Left ventricle myocardium inferior (tissue), 1 donor: ENCODE data around the gene TLX2. TPM values are rescaled to one million over a fixed set of nuclear protein-coding genes. Genes with fewer than 3 reads are reported as not detected.

Source experiments
- DNase-seq: peaks from one replicate; pipeline ENCODE4 v3.0.0-alpha.2; 2020
- H3K27ac ChIP-seq: fragments of 200-600 bp; replicated peaks from 2 replicates; pipeline ENCODE4 v1.8.0; 2021
- H3K27me3 ChIP-seq: fragments of 200-600 bp; 2 replicates; pipeline ENCODE4 v1.8.0; 2021; ENCODE audit warnings: low read depth
- H3K36me3 ChIP-seq: fragments of 200-600 bp; 2 replicates; pipeline ENCODE4 v1.8.0; 2021
- H3K4me1 ChIP-seq: fragments of 200-600 bp; 2 replicates; pipeline ENCODE4 v1.8.0; 2021
- H3K4me3 ChIP-seq: fragments of 200-600 bp; 2 replicates; pipeline ENCODE4 v1.8.0; 2021; ENCODE audit warnings: mild to moderate bottlenecking, moderate library complexity
- H3K9me3 ChIP-seq: fragments of 200-600 bp; replicated peaks from 2 replicates; pipeline ENCODE4 v1.8.0; 2021
- CTCF ChIP-seq: fragments of 200-600 bp; IDR thresholded peaks from 2 replicates; pipeline ENCODE4 v1.8.0; 2021; ENCODE audit warnings: antibody characterized with exemption, mild to moderate bottlenecking, borderline replicate concordance
- intact Hi-C: fragments of 100-400 bp; cut with micrococcal nuclease; formaldehyde crosslinking; loops from one replicate; pipeline ENCODE4 v1.11.0; 2022
- total RNA-seq: library from RNA; stranded (reverse); fragmentation: NEBNext Ultra II Directional; extraction: Animal tissue kit (Norgen Biotek cat#: 25700); gene quantifications from one replicate; pipeline ENCODE4 v1.2.1, GENCODE V29; 2021
- donor health status: DM: no; HTN: yes; CAD: no; lungs with severe emphysema.

TLX2 gene
- total RNA-seq, 1 donor from 2014 or later, result not detected

GRCh38 chr2:74486141-74486540 is 28.1 kb upstream of the TLX2 start:
- Histone ChIP-seq H3K4me1 (peaks cover 30% of the 10 kb centered on the region), H3K9me3 (no peaks in the 10 kb centered on the region), H3K36me3 (peaks cover 50% of the 10 kb centered on the region), H3K4me3 (no peak overlapping the region), H3K27me3 (no peaks in the 10 kb centered on the region), H3K27ac (no peak overlapping the region)
- DNase-seq, result no peak
- TF ChIP-seq CTCF, result no peak
- intact Hi-C loops, result loop anchor here (10.0 kb wide), 1 partner anchor 59 kb away; no protein-coding TSS in a partner anchor

GRCh38 chr2:74488643-74489481 is 25.4 kb upstream of the TLX2 start:
- intact Hi-C loops, result loop anchor here (10.0 kb wide), 1 partner anchor 56 kb away; no protein-coding TSS in a partner anchor
- peaks cover 74% of the 10 kb centered on the region for H3K36me3 ChIP-seq
- H3K27ac ChIP-seq, result no peak overlapping the region
- TF ChIP-seq CTCF, result no peak
- no peak overlapping the region for H3K4me3 ChIP-seq
- no peaks in the 10 kb centered on the region for H3K27me3 ChIP-seq
- H3K4me1 ChIP-seq, result peaks cover 7% of the 10 kb centered on the region
- H3K9me3 ChIP-seq, result no peaks in the 10 kb centered on the region
- no peak for DNase-seq

GRCh38 chr2:74489906-74490305 is 24.3 kb upstream of the TLX2 start:
- Histone ChIP-seq H3K4me3 (no peak overlapping the region), H3K9me3 (no peaks in the 10 kb centered on the region), H3K36me3 (peaks cover 76% of the 10 kb centered on the region), H3K4me1 (no peaks in the 10 kb centered on the region), H3K27ac (no peak overlapping the region), H3K27me3 (no peaks in the 10 kb centered on the region)
- no peak for DNase-seq
- TF ChIP-seq CTCF, result no peak
- intact Hi-C loops, result loop anchor here (10.0 kb wide), 1 partner anchor 55 kb away; no protein-coding TSS in a partner anchor

GRCh38 chr2:74491648-74492544 is 22.4 kb upstream of the TLX2 start:
- H3K27me3 ChIP-seq, result peaks cover 3% of the 10 kb centered on the region
- no peak for TF ChIP-seq CTCF
- H3K27ac ChIP-seq, result no peak overlapping the region
- H3K4me1 ChIP-seq, result no peaks in the 10 kb centered on the region
- no peaks in the 10 kb centered on the region for H3K9me3 ChIP-seq
- no peak overlapping the region for H3K4me3 ChIP-seq
- intact Hi-C loops, result no loop called here
- DNase-seq, result no peak
- peaks cover 58% of the 10 kb centered on the region for H3K36me3 ChIP-seq

- H3K27ac ChIP-seq, result no peak overlapping the region
- peaks cover 20% of the 10 kb centered on the region for H3K27me3 ChIP-seq
- H3K36me3 ChIP-seq, result peaks cover 48% of the 10 kb centered on the region
- TF ChIP-seq CTCF, result no peak
- H3K4me3 ChIP-seq, result no peak overlapping the region
- peaks cover 13% of the 10 kb centered on the region for H3K4me1 ChIP-seq
- intact Hi-C loops, result no loop called here
- no peaks in the 10 kb centered on the region for H3K9me3 ChIP-seq
- no peak for DNase-seq
Measured at GRCh38 chr2:74493546-74493945, 20.7 kb upstream of the TLX2 start.
